T-helper 17 cell (primary cell): Measurements from ENCODE around the gene JAZF1. TPM values are rescaled to one million over a fixed set of nuclear protein-coding genes. Genes with fewer than 3 reads are reported as not detected.
A peak's percentile ranks its signal among the peaks of the same experiment; 100 is the strongest.

ENCODE experiments used
- ATAC-seq: fragments of 150-1000 bp; cut with Tn5 transposase; 2 replicates; pipeline ENCODE4 v1.10.0; 2021; ENCODE audit warnings: mild to moderate bottlenecking, moderate library complexity
- DNase-seq, 3 donors: peaks; one replicate each; pipeline versions ENCODE4 v3.0.0 to v3.0.0-alpha.2; 2020 to 2021
- H3K9me3 ChIP-seq: one replicate; pipeline ENCODE4 v1.7.0; 2013; ENCODE audit warnings: low read length, mild to moderate bottlenecking; ENCODE audit not compliant: control insufficient read depth, poor library complexity, severe bottlenecking
- H3K27ac Mint-ChIP-seq: one replicate; pipeline ENCODE4 v1.8.0; 2022; ENCODE audit warnings: mild to moderate bottlenecking, moderate library complexity, mixed read lengths
- H3K27me3 Mint-ChIP-seq: one replicate; pipeline ENCODE4 v1.8.0; 2022; ENCODE audit warnings: mixed read lengths
- H3K36me3 Mint-ChIP-seq: one replicate; pipeline ENCODE4 v1.8.0; 2022; ENCODE audit warnings: low read depth, mixed read lengths
- H3K4me1 Mint-ChIP-seq: one replicate; pipeline ENCODE4 v1.8.0; 2022; ENCODE audit warnings: mild to moderate bottlenecking, mixed read lengths
- H3K4me3 Mint-ChIP-seq: one replicate; pipeline ENCODE4 v1.8.0; 2022; ENCODE audit warnings: mild to moderate bottlenecking, moderate library complexity, mixed read lengths
- total RNA-seq, 4 donors: library from RNA in 2 of 4; stranded (reverse) in 2 of 4; gene quantifications; one replicate each; pipeline ENCODE4 v1.2.3 and lab custom pipeline; 2022 to 2026

Gene JAZF1
- total RNA-seq (10 to 100 TPM; 12.4 to 13.4 TPM), total RNA-seq (lab: John Stamatoyannopoulos, UW) (10.8 to 15.8 reads per million in 2 donors)

- Mint-ChIP-seq H3K4me3 (peak within 1 kb of the TSS; percentile 96), H3K4me1 (peaks cover 21% of the 10 kb centered on the region), H3K27ac (peak within 1 kb of the TSS; percentile 89), H3K27me3 (no peaks in the 10 kb centered on the region), H3K36me3 (no peaks in the 10 kb centered on the region)
- ATAC-seq = peak; percentile 63
- H3K9me3 ChIP-seq = no peaks in the 10 kb centered on the region
- DNase-seq = peak; percentile 18 to 54 (median 44)
Measured at GRCh38 chr7:28180364-28181147, at the start of gene JAZF1. Gene JAZF1 (minus strand): TSS chr7:28180795.

GRCh38 chr7:28230261-28230660 lies 49.7 kb upstream of the JAZF1 start:
- Mint-ChIP-seq H3K36me3 (no peaks in the 10 kb centered on the region), H3K27ac (no peak overlapping the region), H3K4me1 (peaks cover 2% of the 10 kb centered on the region), H3K27me3 (peaks cover 13% of the 10 kb centered on the region), H3K4me3 (no peak overlapping the region)
- DNase-seq (no peak), ATAC-seq (no peak)
- H3K9me3 ChIP-seq = no peaks in the 10 kb centered on the region

DNA sequence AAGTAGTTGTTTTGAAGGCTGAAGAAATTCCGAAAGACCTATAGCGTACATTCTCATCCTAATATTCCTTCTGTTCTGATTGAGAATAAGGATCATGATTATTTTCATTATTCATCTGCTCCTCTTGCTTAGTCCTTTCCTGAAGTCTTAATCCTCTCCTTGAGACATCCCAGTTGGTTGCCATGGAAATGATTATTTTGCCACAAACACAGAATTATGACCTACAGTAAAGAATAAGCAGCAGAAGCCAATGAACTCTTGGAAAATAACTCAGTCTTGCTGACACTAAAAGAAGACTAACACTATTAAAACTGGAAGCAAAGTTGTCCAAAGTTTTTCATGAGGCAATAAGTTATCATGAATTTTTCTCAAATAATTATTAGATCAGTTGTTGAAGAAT lies 47.8 kb upstream of the JAZF1 start:
- H3K27me3 Mint-ChIP-seq = peaks cover 13% of the 10 kb centered on the region
- H3K36me3 Mint-ChIP-seq = no peaks in the 10 kb centered on the region
- H3K9me3 ChIP-seq = no peaks in the 10 kb centered on the region
- H3K27ac Mint-ChIP-seq = no peak overlapping the region
- DNase-seq (no peak), ATAC-seq (no peak)
- H3K4me3 Mint-ChIP-seq = no peak overlapping the region
- H3K4me1 Mint-ChIP-seq = peaks cover 2% of the 10 kb centered on the region

GRCh38 chr7:28226003-28226402 lies 45.4 kb upstream of the JAZF1 start:
- H3K27me3 Mint-ChIP-seq = peaks cover 7% of the 10 kb centered on the region
- no peaks in the 10 kb centered on the region for H3K9me3 ChIP-seq

DNA sequence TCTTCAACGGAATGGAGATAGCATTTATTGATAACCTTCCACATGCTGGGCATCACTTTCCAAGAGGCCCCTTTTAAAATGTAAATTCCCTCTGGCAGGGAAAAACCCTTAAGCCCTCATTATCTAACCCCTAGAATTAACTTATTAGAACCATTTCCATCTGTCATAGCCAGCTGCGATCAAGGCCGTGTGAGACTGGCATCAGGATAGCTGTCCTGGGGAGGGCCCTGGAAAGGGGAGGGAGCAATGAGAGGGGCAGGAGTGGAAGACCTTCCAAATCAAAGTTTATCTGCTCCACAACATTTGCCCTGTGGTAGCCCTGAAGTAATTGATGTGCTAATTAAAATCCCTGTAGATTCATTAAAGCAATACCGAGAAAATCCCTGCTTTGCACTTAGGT lies 45.0 kb upstream of the JAZF1 start:
- no peaks in the 10 kb centered on the region for H3K9me3 ChIP-seq
- Mint-ChIP-seq H3K27me3 (peaks cover 7% of the 10 kb centered on the region), H3K4me1 (no peaks in the 10 kb centered on the region), H3K4me3 (no peak overlapping the region), H3K36me3 (no peaks in the 10 kb centered on the region), H3K27ac (no peak overlapping the region)
- ATAC-seq (no peak), DNase-seq (no peak)

More at GRCh38 chr7:28226003-28226402, 45.4 kb upstream of the JAZF1 start:
- Mint-ChIP-seq H3K4me1 (no peaks in the 10 kb centered on the region), H3K4me3 (no peak overlapping the region), H3K36me3 (no peaks in the 10 kb centered on the region), H3K27ac (no peak overlapping the region)
- no peak for ATAC-seq
- no peak for DNase-seq

DNA sequence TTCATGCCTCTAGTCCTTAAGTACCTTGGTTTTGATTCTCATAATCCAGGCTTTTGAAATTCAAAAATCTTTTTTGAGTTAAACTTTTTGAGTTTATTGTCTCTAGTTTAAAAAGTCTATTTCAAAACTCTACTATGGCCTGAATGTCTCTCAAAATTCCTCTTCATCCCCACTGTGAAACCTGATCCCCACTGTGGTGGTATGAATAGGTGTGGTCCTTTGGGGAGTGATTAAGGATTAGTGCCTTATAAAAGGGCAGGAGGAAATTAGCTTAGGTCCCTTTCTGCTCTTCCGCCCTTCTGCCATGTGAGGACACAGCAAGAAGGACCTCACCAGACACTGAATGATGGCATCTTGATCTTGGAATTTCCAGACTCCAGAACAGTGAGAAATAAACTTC lies 44.1 kb upstream of the JAZF1 start:
- ATAC-seq (no peak), DNase-seq (no peak)
- no peaks in the 10 kb centered on the region for H3K4me1 Mint-ChIP-seq
- H3K27ac Mint-ChIP-seq = no peak overlapping the region
- H3K4me3 Mint-ChIP-seq = no peak overlapping the region
- H3K27me3 Mint-ChIP-seq = peaks cover under 1% of the 10 kb centered on the region
- H3K36me3 Mint-ChIP-seq = no peaks in the 10 kb centered on the region
- H3K9me3 ChIP-seq = no peaks in the 10 kb centered on the region

DNA sequence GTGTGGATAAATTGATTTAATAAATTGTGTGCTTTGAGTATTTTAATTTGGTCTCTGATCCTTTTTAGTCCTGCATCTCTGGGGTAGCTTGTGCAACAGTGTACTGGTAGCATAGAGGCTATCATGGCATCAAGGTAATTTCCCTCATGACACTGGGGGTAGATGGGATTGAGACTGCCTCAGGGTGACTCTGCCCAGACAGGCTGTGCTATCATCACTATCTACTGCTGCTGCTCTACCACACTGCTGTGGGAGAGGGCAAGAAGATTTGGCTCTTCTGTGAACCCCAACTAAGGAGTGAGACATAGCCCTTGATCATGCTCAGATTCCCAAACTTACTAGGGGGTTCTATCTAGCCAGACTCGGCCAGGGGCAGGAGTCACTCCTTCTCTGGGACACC lies 43.6 kb upstream of the JAZF1 start:
- H3K4me3 Mint-ChIP-seq = no peak overlapping the region
- no peaks in the 10 kb centered on the region for H3K27me3 Mint-ChIP-seq
- H3K36me3 Mint-ChIP-seq = no peaks in the 10 kb centered on the region
- DNase-seq = no peak
- no peak for ATAC-seq
- H3K27ac Mint-ChIP-seq = no peak overlapping the region
- no peaks in the 10 kb centered on the region for H3K9me3 ChIP-seq
- H3K4me1 Mint-ChIP-seq = no peaks in the 10 kb centered on the region

- ATAC-seq = no peak
- no peaks in the 10 kb centered on the region for H3K9me3 ChIP-seq
- no peak for DNase-seq
- Mint-ChIP-seq H3K27ac (no peak overlapping the region), H3K36me3 (no peaks in the 10 kb centered on the region), H3K27me3 (peaks cover 7% of the 10 kb centered on the region), H3K4me1 (no peaks in the 10 kb centered on the region), H3K4me3 (no peak overlapping the region)
Measured at GRCh38 chr7:28222636-28223035, 42.0 kb upstream of the JAZF1 start.

- DNase-seq (no peak), ATAC-seq (no peak)
- H3K27me3 Mint-ChIP-seq = peaks cover 17% of the 10 kb centered on the region
- H3K9me3 ChIP-seq = no peaks in the 10 kb centered on the region
- H3K27ac Mint-ChIP-seq = no peak overlapping the region
- no peaks in the 10 kb centered on the region for H3K36me3 Mint-ChIP-seq
- no peak overlapping the region for H3K4me3 Mint-ChIP-seq
- no peaks in the 10 kb centered on the region for H3K4me1 Mint-ChIP-seq
Measured at GRCh38 chr7:28219793-28220192, 39.2 kb upstream of the JAZF1 start.

DNA sequence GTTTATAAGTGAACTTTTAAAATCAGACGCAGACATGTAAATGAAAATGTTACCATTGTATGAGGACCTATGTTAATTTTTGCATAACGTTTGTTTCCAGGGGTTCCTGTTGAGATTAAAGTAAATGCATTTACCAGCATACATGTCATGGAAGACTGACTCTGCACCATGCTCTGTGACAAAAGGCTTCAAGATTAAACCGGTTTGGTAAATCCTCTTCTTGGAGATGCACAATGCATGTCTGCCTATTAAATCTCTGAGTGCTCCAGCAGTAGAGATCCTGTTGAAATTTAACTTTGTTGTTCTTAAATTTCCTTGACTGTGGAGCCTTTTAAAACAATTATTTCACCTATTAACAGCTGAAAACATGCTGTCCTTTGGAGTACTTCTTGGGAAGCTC lies 36.5 kb upstream of the JAZF1 start:
- no peak overlapping the region for H3K27ac Mint-ChIP-seq
- peaks cover 27% of the 10 kb centered on the region for H3K27me3 Mint-ChIP-seq
- no peak for DNase-seq
- H3K4me1 Mint-ChIP-seq = no peaks in the 10 kb centered on the region
- H3K4me3 Mint-ChIP-seq = no peak overlapping the region
- ATAC-seq = no peak
- H3K9me3 ChIP-seq = no peaks in the 10 kb centered on the region
- H3K36me3 Mint-ChIP-seq = no peaks in the 10 kb centered on the region

- H3K4me1 Mint-ChIP-seq = no peaks in the 10 kb centered on the region
- peaks cover 17% of the 10 kb centered on the region for H3K27me3 Mint-ChIP-seq
- no peak overlapping the region for H3K4me3 Mint-ChIP-seq
- H3K36me3 Mint-ChIP-seq = no peaks in the 10 kb centered on the region
- ATAC-seq = no peak
- no peak for DNase-seq
- peaks cover 3% of the 10 kb centered on the region for H3K9me3 ChIP-seq
- H3K27ac Mint-ChIP-seq = no peak overlapping the region
Measured at GRCh38 chr7:28211006-28211405, 30.4 kb upstream of the JAZF1 start.

DNA sequence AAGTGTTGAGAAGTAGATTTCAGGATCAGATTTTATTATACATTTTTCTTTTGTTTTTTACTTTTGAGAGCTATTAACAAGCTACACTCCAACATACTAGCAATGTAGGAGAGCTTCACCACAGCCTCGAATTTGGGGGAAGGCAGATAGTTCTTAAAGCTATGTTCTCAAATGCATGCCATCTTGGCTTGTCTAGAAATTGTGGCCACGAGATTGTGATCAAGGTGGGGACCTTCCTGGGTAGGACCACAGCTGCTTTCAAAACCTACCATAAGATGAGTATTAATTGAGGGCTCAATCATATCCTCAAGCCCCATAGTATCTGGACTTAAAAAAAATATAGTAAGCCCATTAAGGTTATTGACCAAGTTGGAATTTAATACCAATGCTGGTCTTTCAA lies 27.9 kb upstream of the JAZF1 start:
- Mint-ChIP-seq H3K27me3 (peaks cover 3% of the 10 kb centered on the region), H3K27ac (no peak overlapping the region), H3K4me1 (no peaks in the 10 kb centered on the region), H3K4me3 (no peak overlapping the region), H3K36me3 (no peaks in the 10 kb centered on the region)
- DNase-seq (no peak), ATAC-seq (no peak)
- peaks cover 3% of the 10 kb centered on the region for H3K9me3 ChIP-seq

GRCh38 chr7:28207486-28208158 lies 27.0 kb upstream of the JAZF1 start:
- DNase-seq = no peak
- H3K4me1 Mint-ChIP-seq = no peaks in the 10 kb centered on the region
- H3K9me3 ChIP-seq = peaks cover 3% of the 10 kb centered on the region
- H3K4me3 Mint-ChIP-seq = no peak overlapping the region
- H3K27ac Mint-ChIP-seq = no peak overlapping the region
- ATAC-seq = peak; percentile 30
- no peaks in the 10 kb centered on the region for H3K27me3 Mint-ChIP-seq
- no peaks in the 10 kb centered on the region for H3K36me3 Mint-ChIP-seq

- Mint-ChIP-seq H3K27ac (no peak overlapping the region), H3K4me3 (no peak overlapping the region), H3K27me3 (peaks cover 11% of the 10 kb centered on the region), H3K4me1 (no peaks in the 10 kb centered on the region), H3K36me3 (peaks cover 2% of the 10 kb centered on the region)
- ATAC-seq (no peak), DNase-seq (no peak)
- peaks cover 3% of the 10 kb centered on the region for H3K9me3 ChIP-seq
Measured at GRCh38 chr7:28205506-28205905, 24.9 kb upstream of the JAZF1 start.
